Gastroesophageal sphincter (tissue), 4 donors: ENCODE data around the gene NPHP4. TPM values are rescaled to one million over a fixed set of nuclear protein-coding genes. Genes with fewer than 3 reads are reported as not detected.
"Not testable (repeated sequence)": the region's sequence is repeated elsewhere in the genome, so short reads cannot be mapped to it uniquely, and the experiment has no call there.

Experiments
- ATAC-seq: fragments of 150-250 bp; one replicate; pipeline ENCODE4 v1.9.1; 2016; ENCODE audit warnings: mild to moderate bottlenecking, moderate library complexity
- H3K27ac ChIP-seq, 4 donors: fragments of 200-600 bp; sonication (generic) in 3 of 4; 1 replicate in 3 of 4; 2 replicates in 1 of 4; pipeline ENCODE4 v1.5.1; 2016 to 2019
- H3K27me3 ChIP-seq: fragments of 200-600 bp; sonication (generic); one replicate; pipeline ENCODE4 v1.5.1; 2019
- H3K36me3 ChIP-seq, 2 donors: fragments of 200-600 bp; sonication (generic); one replicate each; pipeline ENCODE4 v1.5.1; 2019; ENCODE audit warnings: control low read depth in 1 of 2
- H3K4me1 ChIP-seq, 3 donors: fragments of 200-600 bp; sonication (generic); 1 replicate in 2 of 3; 2 replicates in 1 of 3; pipeline ENCODE4 v1.5.1; 2016 to 2019; ENCODE audit warnings: control low read depth in 2 of 3
- H3K4me3 ChIP-seq, 2 donors: fragments of 200-600 bp; sonication (generic); one replicate each; pipeline ENCODE4 v1.5.1; 2019; ENCODE audit warnings: mild to moderate bottlenecking in 1 of 2, moderate library complexity in 1 of 2
- H3K9me3 ChIP-seq, 3 donors: fragments of 200-600 bp; sonication (generic); one replicate each; pipeline ENCODE4 v1.5.1; 2017 to 2019; ENCODE audit warnings: control low read depth in 2 of 3
- EP300 ChIP-seq: sonication (generic); formaldehyde crosslinking; IDR thresholded peaks from one replicate; pipeline ENCODE4 v1.6.1; 2017; ENCODE audit warnings: antibody characterized with exemption, mild to moderate bottlenecking
- POLR2A ChIP-seq, 2 donors: fragments of 450-650 bp; IDR thresholded peaks; one replicate each; pipeline ENCODE4 v1.6.1; 2017; ENCODE audit warnings: antibody characterized with exemption in 2 of 2, mild to moderate bottlenecking in 2 of 2, moderate library complexity in 1 of 2
- POLR2AphosphoS5 ChIP-seq: sonication (generic); formaldehyde crosslinking; IDR thresholded peaks from one replicate; pipeline ENCODE4 v1.6.1; 2017; ENCODE audit warnings: antibody characterized with exemption
- WGBS, 2 donors: methylation state at CpG; one replicate each; pipeline ENCODE4 v1.1.5; 2018; ENCODE audit warnings: low coverage in 1 of 2; 5-methylcytosine and 5-hydroxymethylcytosine counted together
- total RNA-seq, 4 donors: library from RNA; depleted of rRNA; stranded (reverse); fragments of >200 nt; gene quantifications; one replicate each; pipeline ENCODE4 v1.1.0, GENCODE V29; 2016
- TF ChIP-seq, protein P1 (sequence below), 4 experiments: fragments of 200-600 bp in 2 of 4; fragments of 450-650 bp in 2 of 4; sonication (generic) in 1 of 4; IDR thresholded peaks; one replicate each; pipeline ENCODE4 v1.5.1; 2017 to 2019; ENCODE audit warnings: antibody characterized with exemption in 4 of 4, mild to moderate bottlenecking in 2 of 4, moderate library complexity in 2 of 4

Gene NPHP4
- total RNA-seq, 4 donors from 2014 or later, result 5.7 to 9.7 (median 6.2) TPM

DNA sequence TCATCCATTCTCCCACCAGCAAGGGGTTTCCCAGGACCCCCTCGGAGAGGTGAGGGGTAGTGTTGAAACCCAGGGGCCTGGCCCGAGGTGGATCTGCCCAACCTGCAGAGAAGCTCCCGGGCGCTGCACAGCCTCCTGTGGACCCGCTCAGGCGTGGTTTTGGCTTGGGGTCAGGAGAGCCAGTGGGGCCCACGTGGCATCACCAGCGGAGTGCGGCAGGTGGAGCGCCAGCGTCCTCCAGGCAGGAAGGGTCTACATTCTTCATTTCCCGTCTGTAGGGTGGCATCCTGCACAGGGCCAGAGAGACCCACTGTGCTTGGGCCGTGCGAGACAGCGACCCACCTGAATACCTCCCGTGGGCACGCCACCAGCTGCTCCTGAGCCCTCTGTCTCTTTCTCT lies 135.2 kb downstream of the NPHP4 start:
- no CpG with 5 or more reads among the region's 17 CpGs for WGBS, 2 donors
- Histone ChIP-seq H3K4me1 (no peaks in the 10 kb centered on the region), H3K36me3 (peaks cover 0 to 31% of the 10 kb centered on the region in 2 donors), H3K27me3 (no peaks in the 10 kb centered on the region), H3K27ac (no peak overlapping the region), H3K4me3 (no peak overlapping the region), H3K9me3 (no peaks in the 10 kb centered on the region)
- ATAC-seq, result no peak
- TF ChIP-seq POLR2A (IDR thresholded peaks at IDR 0.05), result no peak
- TF ChIP-seq POLR2AphosphoS5, result no peak
- no peak for TF ChIP-seq EP300
- TF ChIP-seq, protein P1, sequence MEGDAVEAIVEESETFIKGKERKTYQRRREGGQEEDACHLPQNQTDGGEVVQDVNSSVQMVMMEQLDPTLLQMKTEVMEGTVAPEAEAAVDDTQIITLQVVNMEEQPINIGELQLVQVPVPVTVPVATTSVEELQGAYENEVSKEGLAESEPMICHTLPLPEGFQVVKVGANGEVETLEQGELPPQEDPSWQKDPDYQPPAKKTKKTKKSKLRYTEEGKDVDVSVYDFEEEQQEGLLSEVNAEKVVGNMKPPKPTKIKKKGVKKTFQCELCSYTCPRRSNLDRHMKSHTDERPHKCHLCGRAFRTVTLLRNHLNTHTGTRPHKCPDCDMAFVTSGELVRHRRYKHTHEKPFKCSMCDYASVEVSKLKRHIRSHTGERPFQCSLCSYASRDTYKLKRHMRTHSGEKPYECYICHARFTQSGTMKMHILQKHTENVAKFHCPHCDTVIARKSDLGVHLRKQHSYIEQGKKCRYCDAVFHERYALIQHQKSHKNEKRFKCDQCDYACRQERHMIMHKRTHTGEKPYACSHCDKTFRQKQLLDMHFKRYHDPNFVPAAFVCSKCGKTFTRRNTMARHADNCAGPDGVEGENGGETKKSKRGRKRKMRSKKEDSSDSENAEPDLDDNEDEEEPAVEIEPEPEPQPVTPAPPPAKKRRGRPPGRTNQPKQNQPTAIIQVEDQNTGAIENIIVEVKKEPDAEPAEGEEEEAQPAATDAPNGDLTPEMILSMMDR (IDR thresholded peaks at IDR 0.05), result no peak

GRCh38 chr1:5856246-5856815 lies 135.9 kb downstream of the NPHP4 start:
- TF ChIP-seq EP300 (no peak), POLR2A (IDR thresholded peaks at IDR 0.05) (no peak), POLR2AphosphoS5 (no peak)
- TF ChIP-seq, protein P1 (IDR thresholded peaks at IDR 0.05), result no peak
- H3K4me3 ChIP-seq, result no peak overlapping the region
- no peaks in the 10 kb centered on the region for H3K27me3 ChIP-seq
- no peaks in the 10 kb centered on the region for H3K9me3 ChIP-seq
- peaks cover 0 to 24% of the 10 kb centered on the region in 2 donors for H3K36me3 ChIP-seq
- no peak for ATAC-seq
- H3K27ac ChIP-seq, result no peak overlapping the region
- 75 to 83% methylated on average over 4 of the region's 16 CpGs for WGBS, 2 donors
- no peaks in the 10 kb centered on the region for H3K4me1 ChIP-seq

GRCh38 chr1:5855196-5855897 lies 136.9 kb downstream of the NPHP4 start:
- H3K9me3 ChIP-seq, result no peaks in the 10 kb centered on the region
- whole genome bisulfite sequencing, 2 donors, result 60 to 80% methylated on average over 1 to 3 of the region's 20 CpGs
- no peaks in the 10 kb centered on the region for H3K27me3 ChIP-seq
- H3K4me3 ChIP-seq, result no peak overlapping the region
- no peak for TF ChIP-seq EP300
- TF ChIP-seq POLR2AphosphoS5, result no peak
- TF ChIP-seq POLR2A (IDR thresholded peaks at IDR 0.05), result no peak
- TF ChIP-seq, protein P1 (IDR thresholded peaks at IDR 0.05), result no peak
- no peaks in the 10 kb centered on the region for H3K4me1 ChIP-seq
- H3K27ac ChIP-seq, result no peak overlapping the region
- no peak for ATAC-seq
- peaks cover 0 to 18% of the 10 kb centered on the region in 2 donors for H3K36me3 ChIP-seq

DNA sequence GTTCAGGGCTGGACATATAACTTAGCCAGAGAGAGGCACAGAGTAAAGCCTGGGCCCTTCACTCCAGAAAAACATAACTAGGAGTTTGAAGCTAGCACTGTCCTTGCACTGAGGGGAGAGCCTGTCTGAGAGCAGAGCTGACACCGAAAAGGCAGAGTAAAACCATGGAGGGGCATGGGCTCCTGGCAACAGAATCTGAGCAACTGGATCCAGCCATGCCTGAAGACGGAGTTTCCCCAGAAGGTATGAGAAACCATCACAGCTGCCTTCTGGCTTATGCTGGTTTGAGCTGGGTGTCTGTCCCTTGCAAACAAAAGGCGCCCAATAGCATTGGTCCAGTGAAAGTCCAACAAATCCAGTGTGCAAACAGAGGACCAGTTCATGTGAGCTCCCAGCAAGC lies 137.5 kb downstream of the NPHP4 start:
- no peak for ATAC-seq
- Histone ChIP-seq H3K36me3 (peaks cover 0 to 18% of the 10 kb centered on the region in 2 donors), H3K4me1 (no peaks in the 10 kb centered on the region), H3K9me3 (no peaks in the 10 kb centered on the region), H3K27ac (no peak overlapping the region), H3K4me3 (no peak overlapping the region), H3K27me3 (no peaks in the 10 kb centered on the region)
- TF ChIP-seq, protein P1 (IDR thresholded peaks at IDR 0.05), result no peak
- TF ChIP-seq POLR2A (IDR thresholded peaks at IDR 0.05) (no peak), EP300 (no peak), POLR2AphosphoS5 (no peak)
- WGBS, 2 donors, result 90% methylated on average over 2 of the region's 3 CpGs; no CpG with 5 or more reads in 1 of the 2 donors

DNA sequence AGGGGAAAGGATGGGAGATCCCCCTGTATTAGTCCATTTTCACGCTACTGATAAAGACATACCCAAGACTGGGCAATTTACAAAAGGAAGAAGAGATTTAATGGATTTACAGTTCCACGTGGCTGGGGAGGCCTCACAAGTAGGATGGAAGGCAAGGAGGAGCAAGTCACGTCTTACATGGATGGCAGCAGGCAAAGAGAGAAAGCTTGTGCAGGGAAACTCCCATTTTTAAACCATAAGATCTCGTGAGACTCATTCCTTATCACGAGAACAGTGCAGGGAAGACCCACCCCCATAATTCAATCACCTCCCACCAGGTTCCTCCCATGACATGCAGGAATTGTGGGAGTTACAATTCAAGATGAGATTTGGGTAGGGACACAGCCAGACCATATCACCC lies 138.4 kb downstream of the NPHP4 start:
- H3K36me3 ChIP-seq, result peaks cover 0 to 11% of the 10 kb centered on the region in 2 donors
- WGBS, 2 donors, result 58 to 78% methylated on average over 4 of the region's 5 CpGs
- not testable (repeated sequence) for H3K4me3 ChIP-seq, H3K9me3 ChIP-seq, H3K27ac ChIP-seq, ATAC-seq, H3K27me3 ChIP-seq, H3K4me1 ChIP-seq
